HUES6 (cell line): ENCODE results near the gene NLN.
"Not testable (repeated sequence)": the region's sequence is repeated elsewhere in the genome, so short reads cannot be mapped to it uniquely, and the experiment has no call there.

Experiments used
- H3K27ac ChIP-seq: 2 replicates; pipeline ENCODE4 v1.7.0; 2013; ENCODE audit warnings: low read depth, mild to moderate bottlenecking, low read length, inconsistent platforms
- H3K27me3 ChIP-seq: 2 replicates; pipeline ENCODE4 v1.6.1; 2013; ENCODE audit warnings: low read length; ENCODE audit not compliant: control insufficient read depth, insufficient read depth
- H3K36me3 ChIP-seq: 2 replicates; pipeline ENCODE4 v1.6.1; 2013; ENCODE audit warnings: low read length; ENCODE audit not compliant: control insufficient read depth, insufficient read depth
- H3K4me1 ChIP-seq: 2 replicates; pipeline ENCODE4 v1.6.1; 2013; ENCODE audit warnings: low read length; ENCODE audit not compliant: control insufficient read depth, insufficient read depth
- H3K4me3 ChIP-seq: 2 replicates; pipeline ENCODE4 v1.5.1; 2013; ENCODE audit warnings: low read depth, low read length
- H3K9ac ChIP-seq: one replicate; pipeline ENCODE4 v1.6.1; 2013; ENCODE audit warnings: mild to moderate bottlenecking, low read length
- H3K9me3 ChIP-seq: 2 replicates; pipeline ENCODE4 v1.6.1; 2013; ENCODE audit warnings: low read depth, low read length; ENCODE audit not compliant: control insufficient read depth, insufficient read depth

NLN gene

GRCh38 chr5:65797481-65797880, 75.5 kb downstream of the NLN start:
- 0 out of 2 replicates have a peak, but pooled peaks cover under 1% of the 10 kb centered on the region for H3K9me3 ChIP-seq
- no peak overlapping the region for H3K4me3 ChIP-seq
- H3K4me1 ChIP-seq: no peaks in the 10 kb centered on the region
- H3K36me3 ChIP-seq: peaks cover 72% of the 10 kb centered on the region
- H3K27ac ChIP-seq: no peak overlapping the region
- H3K27me3 ChIP-seq: no peaks in the 10 kb centered on the region
- no peak overlapping the region for H3K9ac ChIP-seq

- no peak overlapping the region for H3K4me3 ChIP-seq
- no peaks in the 10 kb centered on the region for H3K4me1 ChIP-seq
- peaks cover 74% of the 10 kb centered on the region for H3K36me3 ChIP-seq
- no peaks in the 10 kb centered on the region for H3K27me3 ChIP-seq
- H3K9ac ChIP-seq: no peak overlapping the region
- peaks cover 9% of the 10 kb centered on the region; the same call in 1 of the 2 replicates for H3K9me3 ChIP-seq
- H3K27ac ChIP-seq: no peak overlapping the region
Observed at GRCh38 chr5:65799857-65800256, 77.9 kb downstream of the NLN start.

- H3K9ac ChIP-seq: no peak overlapping the region
- H3K9me3 ChIP-seq: peaks cover 9% of the 10 kb centered on the region; the same call in 1 of the 2 replicates
- H3K27me3 ChIP-seq: no peaks in the 10 kb centered on the region
- H3K27ac ChIP-seq: no peak overlapping the region
- H3K4me1 ChIP-seq: no peaks in the 10 kb centered on the region
- H3K36me3 ChIP-seq: peaks cover 79% of the 10 kb centered on the region
- H3K4me3 ChIP-seq: no peak overlapping the region
Observed at GRCh38 chr5:65800775-65801174, 78.8 kb downstream of the NLN start.

- Histone ChIP-seq H3K9ac (no peak overlapping the region), H3K27me3 (no peaks in the 10 kb centered on the region), H3K4me1 (no peaks in the 10 kb centered on the region), H3K27ac (no peak overlapping the region), H3K9me3 (peaks cover 9% of the 10 kb centered on the region; the same call in 1 of the 2 replicates), H3K36me3 (peaks cover 79% of the 10 kb centered on the region), H3K4me3 (no peak overlapping the region)
Observed at GRCh38 chr5:65801352-65801783, 79.4 kb downstream of the NLN start.

GRCh38 chr5:65802080-65802479, 80.1 kb downstream of the NLN start:
- Histone ChIP-seq H3K9ac (no peak overlapping the region), H3K27ac (no peak overlapping the region), H3K4me3 (no peak overlapping the region), H3K36me3 (peaks cover 76% of the 10 kb centered on the region), H3K4me1 (no peaks in the 10 kb centered on the region), H3K27me3 (no peaks in the 10 kb centered on the region), H3K9me3 (peaks cover 9% of the 10 kb centered on the region; the same call in 1 of the 2 replicates)

- peaks cover 9% of the 10 kb centered on the region; the same call in 1 of the 2 replicates for H3K9me3 ChIP-seq
- no peak overlapping the region for H3K9ac ChIP-seq
- no peak overlapping the region for H3K4me3 ChIP-seq
- H3K4me1 ChIP-seq: no peaks in the 10 kb centered on the region
- peaks cover 69% of the 10 kb centered on the region for H3K36me3 ChIP-seq
- H3K27me3 ChIP-seq: no peaks in the 10 kb centered on the region
- H3K27ac ChIP-seq: no peak overlapping the region
Observed at GRCh38 chr5:65802820-65803219, 80.8 kb downstream of the NLN start.

GRCh38 chr5:65803699-65804391, 81.8 kb downstream of the NLN start:
- Histone ChIP-seq H3K36me3 (peaks cover 69% of the 10 kb centered on the region), H3K27ac (no peak overlapping the region), H3K4me3 (no peak overlapping the region), H3K9me3 (peaks cover 9% of the 10 kb centered on the region; the same call in 1 of the 2 replicates), H3K4me1 (no peaks in the 10 kb centered on the region), H3K27me3 (no peaks in the 10 kb centered on the region), H3K9ac (no peak overlapping the region)

- Histone ChIP-seq H3K4me1 (no peaks in the 10 kb centered on the region), H3K36me3 (peaks cover 70% of the 10 kb centered on the region), H3K9me3 (peaks cover 9% of the 10 kb centered on the region; the same call in 1 of the 2 replicates), H3K27ac (no peak overlapping the region), H3K4me3 (no peak overlapping the region), H3K27me3 (no peaks in the 10 kb centered on the region), H3K9ac (no peak overlapping the region)
Observed at GRCh38 chr5:65805089-65805488, 83.1 kb downstream of the NLN start.

- H3K36me3 ChIP-seq: peaks cover 83% of the 10 kb centered on the region
- not testable (repeated sequence) for H3K9me3 ChIP-seq, H3K4me3 ChIP-seq, H3K27ac ChIP-seq, H3K4me1 ChIP-seq, H3K27me3 ChIP-seq, H3K9ac ChIP-seq
Observed at GRCh38 chr5:65807494-65807893, 85.5 kb downstream of the NLN start.

GRCh38 chr5:65808251-65808741, 86.3 kb downstream of the NLN start:
- H3K27ac ChIP-seq: no peak overlapping the region
- H3K9ac ChIP-seq: no peak overlapping the region

GRCh38 chr5:65808818-65809217, 86.8 kb downstream of the NLN start:
- Histone ChIP-seq H3K27ac (no peak overlapping the region), H3K4me1 (no peaks in the 10 kb centered on the region), H3K9ac (no peak overlapping the region), H3K4me3 (no peak overlapping the region), H3K27me3 (no peaks in the 10 kb centered on the region), H3K36me3 (peaks cover 82% of the 10 kb centered on the region), H3K9me3 (no peaks in the 10 kb centered on the region)

More at GRCh38 chr5:65808251-65808741, 86.3 kb downstream of the NLN start:
- no peak overlapping the region for H3K4me3 ChIP-seq
- H3K9me3 ChIP-seq: 0 out of 2 replicates have a peak, but pooled peaks cover under 1% of the 10 kb centered on the region
- H3K36me3 ChIP-seq: peaks cover 83% of the 10 kb centered on the region
- no peaks in the 10 kb centered on the region for H3K27me3 ChIP-seq
- no peaks in the 10 kb centered on the region for H3K4me1 ChIP-seq
